ENCODE measurements around the gene ZC3H12C.

Gene ZC3H12C

DNA sequence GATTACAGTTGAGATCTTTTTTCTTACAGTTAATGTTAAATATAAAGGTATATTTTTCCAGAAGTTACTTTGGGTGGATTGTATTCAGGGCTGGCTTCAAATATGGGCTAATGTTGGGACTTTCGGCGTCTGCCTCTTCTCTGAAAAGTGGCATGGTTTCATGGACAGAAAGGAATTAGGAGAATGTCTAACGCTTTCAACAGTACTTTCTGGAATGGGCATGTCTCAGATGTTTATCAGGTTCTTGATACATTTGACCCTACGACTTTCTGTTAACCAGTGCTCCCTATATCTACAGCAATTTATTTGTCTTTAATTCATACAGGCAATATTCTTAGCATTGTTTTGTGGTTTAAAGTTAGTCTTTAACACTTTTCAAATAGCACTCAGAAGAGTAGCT, 33.7 kb downstream of the ZC3H12C start:
- H3K4me3 ChIP-seq (ENCODE audit: insufficient read depth in 1 of 2, low read depth in 1 of 2, low read length in 2 of 2): no peak overlapping the region
- no peak overlapping the region for H2BK5ac ChIP-seq (ENCODE audit: low read depth, low read length, poor library complexity, severe bottlenecking)
- H3K27ac ChIP-seq (ENCODE audit: low read length, poor library complexity, severe bottlenecking): no peak overlapping the region
- H2BK15ac ChIP-seq (ENCODE audit: low read depth, poor library complexity, severe bottlenecking): no peak overlapping the region
- H3K9ac ChIP-seq (ENCODE audit: low read length): no peak overlapping the region
- H4K8ac ChIP-seq (ENCODE audit: low read length): no peak overlapping the region
- no peak overlapping the region for H2BK12ac ChIP-seq (ENCODE audit: low read length in 2 of 2)
- no peak overlapping the region for H3K4me2 ChIP-seq (ENCODE audit: low read length, poor library complexity, severe bottlenecking)
- H2AFZ ChIP-seq (ENCODE audit: low read depth, low read length): no peak overlapping the region
- H3K4me1 ChIP-seq (ENCODE audit: control insufficient read depth, insufficient read depth, low read depth, low read length): peaks cover 5% of the 10 kb centered on the region
- H4K91ac ChIP-seq (ENCODE audit: low read length): no peak overlapping the region
- no peaks in the 10 kb centered on the region for H3K36me3 ChIP-seq (ENCODE audit: control insufficient read depth in 1 of 2, insufficient read depth in 2 of 2, low read depth in 1 of 2, low read length in 2 of 2)
- no peak overlapping the region for H3K18ac ChIP-seq (ENCODE audit: low read depth in 1 of 2, low read length in 2 of 2)
- no peak overlapping the region for H2AK5ac ChIP-seq (ENCODE audit: low read length, severe bottlenecking)
- peak; percentile 27 for DNase-seq
- H3K79me1 ChIP-seq (replicated peaks; ENCODE audit: low read length, poor library complexity, severe bottlenecking): peaks cover 20% of the 10 kb centered on the region
- WGBS: 73% methylated on average over 2 of the region's 4 CpGs
- H3K9me3 ChIP-seq (ENCODE audit: control insufficient read depth, low read length): no peaks in the 10 kb centered on the region
- H3K23ac ChIP-seq (ENCODE audit: low read length in 2 of 2): no peak overlapping the region
- H3K14ac ChIP-seq (ENCODE audit: low read length in 2 of 2): no peak overlapping the region
- no peaks in the 10 kb centered on the region for H3K27me3 ChIP-seq (ENCODE audit: control insufficient read depth in 1 of 2, insufficient read depth in 1 of 2, low read length in 2 of 2)
- H2BK120ac ChIP-seq (ENCODE audit: low read depth, low read length): no peak overlapping the region
- no peak overlapping the region for H3K4ac ChIP-seq (ENCODE audit: low read depth in 1 of 2, low read length in 2 of 2)

GRCh38 chr11:110128161-110128560, 35.0 kb downstream of the ZC3H12C start:
- Histone ChIP-seq H3K79me1 (replicated peaks; ENCODE audit: low read length, poor library complexity, severe bottlenecking) (peaks cover 20% of the 10 kb centered on the region), H2BK15ac (ENCODE audit: low read depth, poor library complexity, severe bottlenecking) (no peak overlapping the region), H4K8ac (ENCODE audit: low read length) (no peak overlapping the region), H3K18ac (ENCODE audit: low read depth in 1 of 2, low read length in 2 of 2) (no peak overlapping the region), H2AK5ac (ENCODE audit: low read length, severe bottlenecking) (no peak overlapping the region), H2BK120ac (ENCODE audit: low read depth, low read length) (peak overlapping the region; percentile 8), H4K91ac (ENCODE audit: low read length) (no peak overlapping the region), H3K36me3 (ENCODE audit: control insufficient read depth in 1 of 2, insufficient read depth in 2 of 2, low read depth in 1 of 2, low read length in 2 of 2) (no peaks in the 10 kb centered on the region), H3K23ac (ENCODE audit: low read length in 2 of 2) (no peak overlapping the region), H3K9ac (ENCODE audit: low read length) (peak overlapping the region; percentile 50), H3K4me3 (ENCODE audit: insufficient read depth in 1 of 2, low read depth in 1 of 2, low read length in 2 of 2) (no peak overlapping the region), H2AFZ (ENCODE audit: low read depth, low read length) (no peak overlapping the region), H3K4me1 (ENCODE audit: control insufficient read depth, insufficient read depth, low read depth, low read length) (peaks cover 5% of the 10 kb centered on the region), H3K27me3 (ENCODE audit: control insufficient read depth in 1 of 2, insufficient read depth in 1 of 2, low read length in 2 of 2) (no peaks in the 10 kb centered on the region), H2BK5ac (ENCODE audit: low read depth, low read length, poor library complexity, severe bottlenecking) (no peak overlapping the region), H3K9me3 (ENCODE audit: control insufficient read depth, low read length) (no peaks in the 10 kb centered on the region), H2BK12ac (ENCODE audit: low read length in 2 of 2) (no peak overlapping the region), H3K4ac (ENCODE audit: low read depth in 1 of 2, low read length in 2 of 2) (no peak overlapping the region), H3K27ac (ENCODE audit: low read length, poor library complexity, severe bottlenecking) (peak overlapping the region; percentile 66), H3K14ac (ENCODE audit: low read length in 2 of 2) (no peak overlapping the region), H3K4me2 (ENCODE audit: low read length, poor library complexity, severe bottlenecking) (no peak overlapping the region)
- peak; percentile 44 for DNase-seq
- WGBS: 33% methylated on average over 1 of the region's 2 CpGs

DNA sequence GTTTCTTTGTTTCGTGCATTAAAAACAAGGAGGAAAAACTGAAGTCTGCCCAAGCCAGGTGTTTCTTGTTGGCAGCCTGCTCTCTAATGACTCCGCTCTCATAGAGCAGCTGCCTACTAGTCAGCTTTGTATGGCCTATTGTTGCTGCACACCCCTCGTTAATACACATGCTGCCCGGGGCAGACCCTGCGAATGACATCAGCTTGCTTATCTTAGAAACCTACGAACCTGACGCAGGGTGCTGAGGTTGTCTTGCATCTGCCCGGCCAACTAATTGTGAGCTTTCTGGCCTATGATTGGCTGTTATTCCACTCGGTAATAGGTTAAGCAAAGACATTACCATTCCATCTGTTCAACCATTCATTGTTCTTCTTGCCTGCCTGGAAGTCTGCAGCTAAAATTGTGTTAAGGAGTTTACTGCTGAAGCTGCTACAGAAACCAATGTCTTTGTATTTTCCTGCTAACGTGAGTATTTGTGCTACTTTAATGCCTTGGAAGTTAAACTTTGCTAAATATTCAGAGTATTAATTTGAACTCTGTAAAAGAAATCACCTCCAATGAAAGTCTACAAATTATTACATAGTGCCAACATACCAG, 37.5 kb downstream of the ZC3H12C start:
- no peak overlapping the region for H2BK12ac ChIP-seq (ENCODE audit: low read length in 2 of 2)
- no peaks in the 10 kb centered on the region for H3K27me3 ChIP-seq (ENCODE audit: control insufficient read depth in 1 of 2, insufficient read depth in 1 of 2, low read length in 2 of 2)
- no peak overlapping the region for H3K4me3 ChIP-seq (ENCODE audit: insufficient read depth in 1 of 2, low read depth in 1 of 2, low read length in 2 of 2)
- peaks cover 2% of the 10 kb centered on the region for H3K4me1 ChIP-seq (ENCODE audit: control insufficient read depth, insufficient read depth, low read depth, low read length)
- H3K79me1 ChIP-seq (replicated peaks; ENCODE audit: low read length, poor library complexity, severe bottlenecking): peaks cover 15% of the 10 kb centered on the region
- no peak overlapping the region for H3K4me2 ChIP-seq (ENCODE audit: low read length, poor library complexity, severe bottlenecking)
- no peak overlapping the region for H4K8ac ChIP-seq (ENCODE audit: low read length)
- H4K91ac ChIP-seq (ENCODE audit: low read length): no peak overlapping the region
- no peak overlapping the region for H2BK5ac ChIP-seq (ENCODE audit: low read depth, low read length, poor library complexity, severe bottlenecking)
- H3K9ac ChIP-seq (ENCODE audit: low read length): no peak overlapping the region
- H3K14ac ChIP-seq (ENCODE audit: low read length in 2 of 2): no peak overlapping the region
- H2BK15ac ChIP-seq (ENCODE audit: low read depth, poor library complexity, severe bottlenecking): no peak overlapping the region
- H3K4ac ChIP-seq (ENCODE audit: low read depth in 1 of 2, low read length in 2 of 2): no peak overlapping the region
- no peaks in the 10 kb centered on the region for H3K9me3 ChIP-seq (ENCODE audit: control insufficient read depth, low read length)
- no peak overlapping the region for H2BK120ac ChIP-seq (ENCODE audit: low read depth, low read length)
- H3K36me3 ChIP-seq (ENCODE audit: control insufficient read depth in 1 of 2, insufficient read depth in 2 of 2, low read depth in 1 of 2, low read length in 2 of 2): no peaks in the 10 kb centered on the region
- 78% methylated on average over 8 of the region's 10 CpGs for WGBS
- no peak overlapping the region for H3K18ac ChIP-seq (ENCODE audit: low read depth in 1 of 2, low read length in 2 of 2)
- no peak for DNase-seq
- H2AFZ ChIP-seq (ENCODE audit: low read depth, low read length): no peak overlapping the region
- H2AK5ac ChIP-seq (ENCODE audit: low read length, severe bottlenecking): no peak overlapping the region
- H3K23ac ChIP-seq (ENCODE audit: low read length in 2 of 2): no peak overlapping the region
- no peak overlapping the region for H3K27ac ChIP-seq (ENCODE audit: low read length, poor library complexity, severe bottlenecking)

- H3K18ac ChIP-seq (ENCODE audit: low read depth in 1 of 2, low read length in 2 of 2): no peak overlapping the region
- no peak overlapping the region for H3K14ac ChIP-seq (ENCODE audit: low read length in 2 of 2)
- H2BK120ac ChIP-seq (ENCODE audit: low read depth, low read length): no peak overlapping the region
- no peak overlapping the region for H3K4ac ChIP-seq (ENCODE audit: low read depth in 1 of 2, low read length in 2 of 2)
- no peak overlapping the region for H3K4me2 ChIP-seq (ENCODE audit: low read length, poor library complexity, severe bottlenecking)
- H3K27me3 ChIP-seq (ENCODE audit: control insufficient read depth in 1 of 2, insufficient read depth in 1 of 2, low read length in 2 of 2): no peaks in the 10 kb centered on the region
- H2AFZ ChIP-seq (ENCODE audit: low read depth, low read length): no peak overlapping the region
- WGBS: 97% methylated on average over 5 of the region's 6 CpGs
- no peak overlapping the region for H4K91ac ChIP-seq (ENCODE audit: low read length)
- no peak overlapping the region for H3K4me3 ChIP-seq (ENCODE audit: insufficient read depth in 1 of 2, low read depth in 1 of 2, low read length in 2 of 2)
- no peak for DNase-seq
- no peak overlapping the region for H3K23ac ChIP-seq (ENCODE audit: low read length in 2 of 2)
- H3K9ac ChIP-seq (ENCODE audit: low read length): no peak overlapping the region
- peaks cover 2% of the 10 kb centered on the region for H3K4me1 ChIP-seq (ENCODE audit: control insufficient read depth, insufficient read depth, low read depth, low read length)
- peaks cover 0 to 3% of the 10 kb centered on the region in 2 experiments for H3K36me3 ChIP-seq (ENCODE audit: control insufficient read depth in 1 of 2, insufficient read depth in 2 of 2, low read depth in 1 of 2, low read length in 2 of 2)
- H3K9me3 ChIP-seq (ENCODE audit: control insufficient read depth, low read length): no peaks in the 10 kb centered on the region
- no peak overlapping the region for H4K8ac ChIP-seq (ENCODE audit: low read length)
- peaks cover 14% of the 10 kb centered on the region for H3K79me1 ChIP-seq (replicated peaks; ENCODE audit: low read length, poor library complexity, severe bottlenecking)
- no peak overlapping the region for H2AK5ac ChIP-seq (ENCODE audit: low read length, severe bottlenecking)
- H3K27ac ChIP-seq (ENCODE audit: low read length, poor library complexity, severe bottlenecking): no peak overlapping the region
- H2BK15ac ChIP-seq (ENCODE audit: low read depth, poor library complexity, severe bottlenecking): no peak overlapping the region
- H2BK12ac ChIP-seq (ENCODE audit: low read length in 2 of 2): no peak overlapping the region
- H2BK5ac ChIP-seq (ENCODE audit: low read depth, low read length, poor library complexity, severe bottlenecking): no peak overlapping the region
These were observed 38.4 kb downstream of the ZC3H12C start for GRCh38 chr11:110131386-110132123.

All from mesenchymal stem cell (in vitro differentiated cells and primary cell).